IMR-90 (cell line): ENCODE data around the gene SGMS1. TPM values are rescaled to one million over a fixed set of nuclear protein-coding genes. Genes with fewer than 3 reads are reported as not detected.

Experiments
- ATAC-seq: fragments of 200-7000 bp; cut with Tn5 transposase; 2 replicates; pipeline ENCODE4 v1.9.1; 2020; ENCODE audit warnings: low read depth, mild to moderate bottlenecking, moderate library complexity
- BruUV-seq: library from RNA; stranded (reverse); fragments of 400-500 nt; replicated peaks from 2 replicates; lab custom pipeline; 2021; lab: Mats Ljungman, UMichigan
- CTCF ChIA-PET: fragments of 300-600 bp; formaldehyde crosslinking; extraction: SDS; loops from one replicate; lab custom pipeline; 2021; ENCODE audit warnings: antibody characterized with exemption; lab: Yijun Ruan, JAX
- POLR2A ChIA-PET: fragments of 300-600 bp; sonication (Branson Sonifier 250); formaldehyde crosslinking; loops from one replicate; lab custom pipeline; 2022; ENCODE audit warnings: antibody characterized with exemption; ENCODE audit not compliant: unreplicated experiment; lab: Charles Lee
- DNase-seq: peaks from one replicate; pipeline ENCODE4 v3.0.0; 2013
- H2AFZ ChIP-seq: replicated peaks from 2 replicates; pipeline ENCODE3; 2013; ENCODE audit warnings: low read length, mild to moderate bottlenecking; ENCODE audit not compliant: poor library complexity
- H2AK5ac ChIP-seq: 2 replicates; pipeline ENCODE4 v1.6.1; 2013; ENCODE audit warnings: low read depth, low read length, inconsistent platforms
- H2AK9ac ChIP-seq: replicated peaks from 2 replicates; pipeline ENCODE3; 2013; ENCODE audit warnings: mild to moderate bottlenecking, low read depth, low read length, moderate library complexity; ENCODE audit not compliant: poor library complexity
- H2BK120ac ChIP-seq: 2 replicates; pipeline ENCODE4 v1.6.1; 2013; ENCODE audit warnings: low read depth, low read length, inconsistent platforms
- H2BK15ac ChIP-seq: 3 replicates; pipeline ENCODE4 v1.6.1; 2013; ENCODE audit warnings: low read depth, low read length, inconsistent platforms
- H2BK20ac ChIP-seq: 2 replicates; pipeline ENCODE4 v1.6.1; 2013; ENCODE audit warnings: low read depth, mild to moderate bottlenecking, inconsistent platforms, low read length, moderate library complexity
- H2BK5ac ChIP-seq: 2 replicates; pipeline ENCODE4 v1.6.1; 2013; ENCODE audit warnings: mild to moderate bottlenecking, low read depth, low read length, inconsistent platforms; ENCODE audit not compliant: poor library complexity, severe bottlenecking
- H3K14ac ChIP-seq: replicated peaks from 2 replicates; pipeline ENCODE4 v1.6.1; 2013; ENCODE audit warnings: low read depth, low read length, inconsistent platforms
- H3K18ac ChIP-seq: 2 replicates; pipeline ENCODE4 v1.6.1; 2013; ENCODE audit warnings: low read depth, low read length, control low read depth
- H3K23ac ChIP-seq: 2 replicates; pipeline ENCODE4 v1.6.1; 2013; ENCODE audit warnings: low read depth, low read length, inconsistent platforms
- H3K27ac ChIP-seq: 2 replicates; pipeline ENCODE4 v1.5.1; 2013; ENCODE audit warnings: mild to moderate bottlenecking, control low read depth, low read length; ENCODE audit not compliant: insufficient read depth
- H3K27me3 ChIP-seq: 2 replicates; pipeline ENCODE4 v1.6.1; 2013; ENCODE audit warnings: low read length; ENCODE audit not compliant: control insufficient read depth, insufficient read depth
- H3K36me3 ChIP-seq: 2 replicates; pipeline ENCODE4 v1.6.1; 2013; ENCODE audit warnings: low read length, mixed read lengths; ENCODE audit not compliant: control insufficient read depth, insufficient read depth
- H3K4ac ChIP-seq: 2 replicates; pipeline ENCODE4 v1.6.1; 2013; ENCODE audit warnings: low read depth, low read length, inconsistent platforms
- H3K4me1 ChIP-seq: 2 replicates; pipeline ENCODE4 v1.6.1; 2013; ENCODE audit warnings: low read length, mixed read lengths; ENCODE audit not compliant: control insufficient read depth, insufficient read depth
- H3K4me2 ChIP-seq: 2 replicates; pipeline ENCODE4 v1.6.1; 2013; ENCODE audit warnings: low read depth, mild to moderate bottlenecking, control low read depth, low read length, moderate library complexity
- H3K4me3 ChIP-seq: 2 replicates; pipeline ENCODE4 v1.5.1; 2013; ENCODE audit warnings: low read depth, mild to moderate bottlenecking, control low read depth, low read length, moderate library complexity; ENCODE audit not compliant: insufficient read depth
- H3K56ac ChIP-seq: 2 replicates; pipeline ENCODE4 v1.6.1; 2013; ENCODE audit warnings: low read length, inconsistent platforms; ENCODE audit not compliant: insufficient read depth; ENCODE audit errors: extremely low read depth
- H3K79me1 ChIP-seq, 2 experiments: 2 replicates each; pipeline ENCODE4 v1.6.1; 2013; ENCODE audit warnings: low read length in 2 of 2, inconsistent platforms in 1 of 2, low read depth in 1 of 2
- H3K9ac ChIP-seq: 2 replicates; pipeline ENCODE4 v1.6.1; 2013; ENCODE audit warnings: low read depth, low read length, control low read depth
- H3K9me1 ChIP-seq: 2 replicates; pipeline ENCODE4 v1.6.1; 2013; ENCODE audit warnings: low read length, inconsistent platforms; ENCODE audit not compliant: insufficient read depth
- H3K9me3 ChIP-seq: 2 replicates; pipeline ENCODE4 v1.6.1; 2013; ENCODE audit warnings: low read length; ENCODE audit not compliant: control insufficient read depth, insufficient read depth
- H4K20me1 ChIP-seq: 2 replicates; pipeline ENCODE4 v1.6.1; 2013; ENCODE audit warnings: low read length, inconsistent platforms; ENCODE audit not compliant: insufficient read depth
- H4K5ac ChIP-seq: 2 replicates; pipeline ENCODE4 v1.6.1; 2013; ENCODE audit warnings: mild to moderate bottlenecking, low read depth, low read length, control low read depth
- H4K8ac ChIP-seq, 2 experiments: 2 replicates each; pipeline ENCODE4 v1.6.1; 2013; ENCODE audit warnings: low read depth in 2 of 2, low read length in 2 of 2, control low read depth in 1 of 2, inconsistent platforms in 1 of 2
- H4K91ac ChIP-seq: 2 replicates; pipeline ENCODE4 v1.6.1; 2013; ENCODE audit warnings: low read depth, low read length, inconsistent platforms; ENCODE audit not compliant: insufficient read depth
- CTCF ChIP-seq: conservative IDR thresholded peaks from 2 replicates; pipeline ENCODE4 v1.5.1; 2012; ENCODE audit warnings: mild to moderate bottlenecking, low read depth, low read length, improper control_type of control experiment
- MXI1 ChIP-seq: IDR thresholded peaks from 2 replicates; pipeline ENCODE4 v1.6.1; 2012; ENCODE audit warnings: low read depth, mild to moderate bottlenecking, low read length, moderate library complexity, borderline replicate concordance
- NFE2L2 ChIP-seq: fragments of 150-350 bp; IDR thresholded peaks from 2 replicates; pipeline ENCODE4 v1.6.1; 2016; ENCODE audit warnings: low read depth, mild to moderate bottlenecking, low read length
- WGBS, 2 experiments: methylation state at CpG; one replicate each; pipeline versions ENCODE4 v1.1.5 to v1.1.7; 2013; ENCODE audit warnings: missing lambda C conversion rate in 2 of 2; ENCODE audit not compliant: insufficient read length in 1 of 2; ENCODE audit errors: extremely low coverage in 2 of 2; 5-methylcytosine and 5-hydroxymethylcytosine counted together
- dilution Hi-C: fragments of 300-500 bp; cut with HindIII; formaldehyde crosslinking; loops from one replicate; pipeline ENCODE4 v1.14.3; 2018; ENCODE audit warnings: low sequenced_read_pairs; ENCODE audit not compliant: unreplicated experiment
- in situ Hi-C: fragments of 300-500 bp; cut with MboI; formaldehyde crosslinking; loops from 3 replicates; pipeline ENCODE4 v1.14.3; 2019; ENCODE audit warnings: low sequenced_read_pairs, inconsistent platforms, mixed read lengths
- intact Hi-C: fragments of 100-400 bp; cut with micrococcal nuclease; formaldehyde crosslinking; loops from 2 replicates; pipeline ENCODE4 v1.10.0; 2022
- polyA plus RNA-seq, 3 experiments: library from polyadenylated mRNA; depleted of rRNA; stranded (reverse); fragments of >200 nt; gene quantifications; 2 replicates each; pipeline ENCODE4 v1.2.3, GENCODE V29; 2012; ENCODE audit warnings: low replicate concordance in 1 of 3
- total RNA-seq: library from RNA; depleted of rRNA; stranded (reverse); fragments of >200 nt; gene quantifications from 2 replicates; pipeline ENCODE4 v1.2.3, GENCODE V29; 2012

The SGMS1 gene
- total and polyA plus RNA-seq, 2 of the 4 experiments (the other 2 are of a cell fraction): 9.8 to 30.8 TPM

- Histone ChIP-seq H3K9me3 (no peaks in the 10 kb centered on the region), H3K27me3 (no peaks in the 10 kb centered on the region), H2BK5ac (no peak overlapping the region), H3K9ac (no peak overlapping the region), H2AK5ac (no peak overlapping the region), H2BK120ac (no peak overlapping the region), H2BK15ac (no peak overlapping the region), H3K14ac (no peak overlapping the region), H4K8ac (no peak overlapping the region), H2AFZ (no peak overlapping the region), H3K4me1 (no peaks in the 10 kb centered on the region), H4K20me1 (no peaks in the 10 kb centered on the region), H3K4ac (no peak overlapping the region), H3K9me1 (no peaks in the 10 kb centered on the region), H3K27ac (no peak overlapping the region), H3K36me3 (peaks cover 15% of the 10 kb centered on the region), H4K5ac (no peak overlapping the region), H4K91ac (no peak overlapping the region), H3K4me2 (no peak overlapping the region), H3K56ac (no peak overlapping the region), H3K18ac (no peak overlapping the region), H3K79me1 (peaks cover under 1 to 19% of the 10 kb centered on the region in 2 experiments; a peak in 2 of 4 replicates), H2BK20ac (no peak overlapping the region), H3K23ac (no peak overlapping the region), H2AK9ac (no peak overlapping the region), H3K4me3 (no peak overlapping the region)
- CTCF ChIA-PET: no interaction called here
- POLR2A ChIA-PET: no interaction called here
- no peak for ATAC-seq
- TF ChIP-seq CTCF (no peak), MXI1 (no peak), NFE2L2 (no peak)
- DNase-seq: no peak
- in situ Hi-C loops: no loop called here
- dilution Hi-C loops: no loop called here
- no TSS peak for BruUV-seq
- no CpG with 5 or more reads among the region's 4 CpGs for WGBS, 2 experiments
- intact Hi-C loops: no loop called here
These were observed 313.1 kb downstream of the SGMS1 start for GRCh38 chr10:50310560-50311174.
